Measurements from ENCODE around the gene MFN2.

The MFN2 gene

GRCh38 chr1:11944358-11944931, 35.8 kb upstream of the MFN2 start (continued):
- no peak for TF ChIP-seq ZBTB6 (tag by site-specific recombination; IDR thresholded peaks at IDR 0.05)
- TF ChIP-seq PRDM10 (tag by site-specific recombination; IDR thresholded peaks at IDR 0.05), result peak; percentile 86
- TF ChIP-seq, protein P1, sequence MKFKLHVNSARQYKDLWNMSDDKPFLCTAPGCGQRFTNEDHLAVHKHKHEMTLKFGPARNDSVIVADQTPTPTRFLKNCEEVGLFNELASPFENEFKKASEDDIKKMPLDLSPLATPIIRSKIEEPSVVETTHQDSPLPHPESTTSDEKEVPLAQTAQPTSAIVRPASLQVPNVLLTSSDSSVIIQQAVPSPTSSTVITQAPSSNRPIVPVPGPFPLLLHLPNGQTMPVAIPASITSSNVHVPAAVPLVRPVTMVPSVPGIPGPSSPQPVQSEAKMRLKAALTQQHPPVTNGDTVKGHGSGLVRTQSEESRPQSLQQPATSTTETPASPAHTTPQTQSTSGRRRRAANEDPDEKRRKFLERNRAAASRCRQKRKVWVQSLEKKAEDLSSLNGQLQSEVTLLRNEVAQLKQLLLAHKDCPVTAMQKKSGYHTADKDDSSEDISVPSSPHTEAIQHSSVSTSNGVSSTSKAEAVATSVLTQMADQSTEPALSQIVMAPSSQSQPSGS (tag by site-specific recombination; IDR thresholded peaks at IDR 0.05; ENCODE audit: low read depth), result no peak
- no peak for TF ChIP-seq MEIS1 (CRISPR knock-in tag; IDR thresholded peaks at IDR 0.05; ENCODE audit: borderline replicate concordance)
- TF ChIP-seq ZNF292 (tag by site-specific recombination; IDR thresholded peaks at IDR 0.05; ENCODE audit: borderline replicate concordance, low read depth), result no peak
- TF ChIP-seq KLF16 (tag by site-specific recombination; IDR thresholded peaks at IDR 0.05), result no peak
- peak; percentile 83 for TF ChIP-seq ZNF843 (tag by site-specific recombination; IDR thresholded peaks at IDR 0.05)
- peak; percentile 67; the same call in 1 of the 2 replicates for TF ChIP-seq ZNF701 (tag by site-specific recombination; IDR thresholded peaks at IDR 0.05)
- peak; percentile 49; the same call in 1 of the 2 replicates for TF ChIP-seq EGR2 (tag by site-specific recombination; IDR thresholded peaks at IDR 0.05; ENCODE audit: low read depth)
- peak; percentile 81 for TF ChIP-seq ZNF2 (tag by site-specific recombination; IDR thresholded peaks at IDR 0.05)
- no peak for TF ChIP-seq ZNF140 (tag by site-specific recombination; IDR thresholded peaks at IDR 0.05)
- TF ChIP-seq, protein P2, sequence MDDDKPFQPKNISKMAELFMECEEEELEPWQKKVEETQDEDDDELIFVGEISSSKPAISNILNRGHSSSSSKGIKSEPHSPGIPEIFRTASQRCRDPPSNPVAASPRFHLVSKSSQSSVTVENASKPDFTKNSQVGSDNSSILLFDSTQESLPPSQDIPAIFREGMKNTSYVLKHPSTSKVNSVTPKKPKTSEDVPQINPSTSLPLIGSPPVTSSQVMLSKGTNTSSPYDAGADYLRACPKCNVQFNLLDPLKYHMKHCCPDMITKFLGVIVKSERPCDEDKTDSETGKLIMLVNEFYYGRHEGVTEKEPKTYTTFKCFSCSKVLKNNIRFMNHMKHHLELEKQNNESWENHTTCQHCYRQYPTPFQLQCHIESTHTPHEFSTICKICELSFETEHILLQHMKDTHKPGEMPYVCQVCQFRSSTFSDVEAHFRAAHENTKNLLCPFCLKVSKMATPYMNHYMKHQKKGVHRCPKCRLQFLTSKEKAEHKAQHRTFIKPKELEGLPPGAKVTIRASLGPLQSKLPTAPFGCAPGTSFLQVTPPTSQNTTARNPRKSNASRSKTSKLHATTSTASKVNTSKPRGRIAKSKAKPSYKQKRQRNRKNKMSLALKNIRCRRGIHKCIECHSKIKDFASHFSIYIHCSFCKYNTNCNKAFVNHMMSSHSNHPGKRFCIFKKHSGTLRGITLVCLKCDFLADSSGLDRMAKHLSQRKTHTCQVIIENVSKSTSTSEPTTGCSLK (tag by site-specific recombination; IDR thresholded peaks at IDR 0.05), result no peak
- TF ChIP-seq SETDB1 (IDR thresholded peaks at IDR 0.05; ENCODE audit: insufficient read length, low read length), result no peak
- TF ChIP-seq ZNF785 (tag by site-specific recombination; IDR thresholded peaks at IDR 0.05), result 0 out of 2 replicates have a peak, but pooled peaks have one; percentile 23
- no peak for TF ChIP-seq CTCF (tag by site-specific recombination; IDR thresholded peaks at IDR 0.05)
- peak; percentile 96 for TF ChIP-seq ZSCAN18 (tag by site-specific recombination; IDR thresholded peaks at IDR 0.05)
- no peak for TF ChIP-seq ZFP41 (tag by site-specific recombination; IDR thresholded peaks at IDR 0.05; ENCODE audit: borderline replicate concordance)
- TF ChIP-seq KLF17 (tag by site-specific recombination; IDR thresholded peaks at IDR 0.05), result peak; percentile 44; the same call in 1 of the 2 replicates
- TF ChIP-seq ZNF311 (tag by site-specific recombination; IDR thresholded peaks at IDR 0.05; ENCODE audit: borderline replicate concordance), result no peak
- peak; percentile 92 for TF ChIP-seq PRDM4 (tag by site-specific recombination; IDR thresholded peaks at IDR 0.05)
- TF ChIP-seq ZIC2 (tag by site-specific recombination; IDR thresholded peaks at IDR 0.05), result peak; percentile 100
- peak; percentile 67; the same call in 1 of the 2 replicates for TF ChIP-seq GFI1B (tag by site-specific recombination; IDR thresholded peaks at IDR 0.05)
- TF ChIP-seq RBAK (tag by site-specific recombination; IDR thresholded peaks at IDR 0.05), result no peak
